HepG2 (cell line): Measurements from ENCODE around the gene TEAD1. TPM values are rescaled to one million over a fixed set of nuclear protein-coding genes. Genes with fewer than 3 reads are reported as not detected.

Experiments
- BRCA1 ChIP-seq: sonication (generic); formaldehyde crosslinking; IDR thresholded peaks from 2 replicates; pipeline ENCODE4 v1.4.0; 2020; ENCODE audit warnings: missing genetic modification reagents
- CREM ChIP-seq, 2 experiments: sonication (generic) in 1 of 2; formaldehyde crosslinking in 1 of 2; IDR thresholded peaks; 2 replicates each; pipeline versions ENCODE4 v1.4.0 to v1.6.1; 2016 to 2020; ENCODE audit warnings: antibody characterized with exemption in 1 of 2, mild to moderate bottlenecking in 1 of 2, missing genetic modification reagents in 1 of 2
- GPBP1L1 ChIP-seq: sonication (generic); formaldehyde crosslinking; IDR thresholded peaks from 2 replicates; pipeline ENCODE4 v1.5.0; 2020; ENCODE audit warnings: mild to moderate bottlenecking, missing genetic modification reagents
- KDM4B ChIP-seq: sonication (generic); formaldehyde crosslinking; IDR thresholded peaks from 2 replicates; pipeline ENCODE4 v1.4.0; 2020; ENCODE audit warnings: missing genetic modification reagents
- KDM6A ChIP-seq: IDR thresholded peaks from 2 replicates; pipeline ENCODE4 v1.6.1; 2016; ENCODE audit warnings: low read depth
- PAWR ChIP-seq: sonication (generic); formaldehyde crosslinking; IDR thresholded peaks from 2 replicates; pipeline ENCODE4 v1.4.0; 2020; ENCODE audit warnings: missing genetic modification reagents, mild to moderate bottlenecking, borderline replicate concordance
- RARG ChIP-seq: sonication (generic); formaldehyde crosslinking; IDR thresholded peaks from 2 replicates; pipeline ENCODE4 v1.4.0; 2020; ENCODE audit warnings: low read depth, mild to moderate bottlenecking, missing genetic modification reagents
- RXRA ChIP-seq: sonication (generic); formaldehyde crosslinking; IDR thresholded peaks from 2 replicates; pipeline ENCODE4 v1.5.1; 2020; ENCODE audit warnings: missing genetic modification reagents
- SMAD9 ChIP-seq: sonication (generic); formaldehyde crosslinking; IDR thresholded peaks from 2 replicates; pipeline ENCODE4 v1.5.1; 2020; ENCODE audit warnings: mild to moderate bottlenecking, missing genetic modification reagents
- TEAD2 ChIP-seq: sonication (generic); formaldehyde crosslinking; IDR thresholded peaks from 2 replicates; pipeline ENCODE4 v1.9.0; 2021; ENCODE audit warnings: missing genetic modification reagents
- TGIF2 ChIP-seq: IDR thresholded peaks from 2 replicates; pipeline ENCODE4 v1.6.1; 2016; ENCODE audit warnings: control low read depth, missing compliant biosample characterization
- ZBTB49 ChIP-seq: sonication (generic); formaldehyde crosslinking; IDR thresholded peaks from 2 replicates; pipeline ENCODE4 v1.4.0; 2020; ENCODE audit warnings: missing genetic modification reagents, borderline replicate concordance
- ZFP91 ChIP-seq: sonication (generic); formaldehyde crosslinking; IDR thresholded peaks from 2 replicates; pipeline ENCODE4 v1.9.0; 2022; ENCODE audit warnings: missing genetic modification reagents, mild to moderate bottlenecking, borderline replicate concordance
- ZNF362 ChIP-seq: sonication (generic); formaldehyde crosslinking; IDR thresholded peaks from 2 replicates; pipeline ENCODE4 v1.4.0; 2020; ENCODE audit warnings: missing genetic modification reagents, mild to moderate bottlenecking, borderline replicate concordance
- ZNF710 ChIP-seq: sonication (generic); formaldehyde crosslinking; IDR thresholded peaks from 2 replicates; pipeline ENCODE4 v1.5.0; 2020; ENCODE audit warnings: mild to moderate bottlenecking, missing genetic modification reagents, borderline replicate concordance
- ZNF746 ChIP-seq: sonication (generic); formaldehyde crosslinking; IDR thresholded peaks from 2 replicates; pipeline ENCODE4 v1.8.0; 2022; ENCODE audit warnings: mild to moderate bottlenecking, missing genetic modification reagents
- ZUFSP ChIP-seq: sonication (generic); formaldehyde crosslinking; IDR thresholded peaks from 2 replicates; pipeline ENCODE4 v1.9.0; 2021; ENCODE audit warnings: missing genetic modification reagents, mild to moderate bottlenecking, borderline replicate concordance
- polyA plus RNA-seq, 8 experiments: library from polyadenylated mRNA; depleted of rRNA in 3 of 8; stranded (reverse) in 7 of 8; unstranded in 1 of 8; fragments of >200 nt; fragmentation: Illumina TruSeq in 4 of 8; extraction: Trizol in 4 of 8; gene quantifications; 2 replicates each; pipeline versions ENCODE4 v1.2.1 to v1.2.3, GENCODE V29; 2011 to 2016; ENCODE audit warnings: low read depth in 4 of 8, missing spikeins in 1 of 8, mixed read lengths in 1 of 8; ENCODE audit not compliant: insufficient read depth in 1 of 8
- total RNA-seq, 5 experiments: library from RNA; depleted of rRNA; stranded (reverse); fragments of >200 nt; fragmentation: Illumina TruSeq; extraction: Trizol; gene quantifications; 2 replicates each; pipeline ENCODE4 v1.2.3, GENCODE V29; 2016; ENCODE audit warnings: low read depth in 1 of 5

Gene TEAD1
- total and polyA plus RNA-seq, 2 of the 13 experiments (the other 11 are each of a cell fraction or from before 2014, with no cell fraction given): 20.1 to 30.5 TPM

- no peak for TF ChIP-seq ZBTB49 (CRISPR knock-in tag)
- no peak for TF ChIP-seq ZUFSP (CRISPR knock-in tag)
- TF ChIP-seq GPBP1L1 (CRISPR knock-in tag): no peak
- TF ChIP-seq RXRA (CRISPR knock-in tag): no peak
- TF ChIP-seq TGIF2 (CRISPR knock-in tag): no peak
- TF ChIP-seq ZNF362 (CRISPR knock-in tag): no peak
- no peak for TF ChIP-seq KDM6A (CRISPR knock-in tag)
- TF ChIP-seq SMAD9: no peak
- no peak for TF ChIP-seq ZNF746 (CRISPR knock-in tag)
- no peak for TF ChIP-seq RARG (CRISPR knock-in tag)
- TF ChIP-seq BRCA1 (CRISPR knock-in tag): no peak
- TF ChIP-seq CREM (IDR thresholded peaks at IDR 0.05): no peak
- no peak for TF ChIP-seq CREM (CRISPR knock-in tag; IDR thresholded peaks at IDR 0.05)
- no peak for TF ChIP-seq PAWR
- no peak for TF ChIP-seq KDM4B (CRISPR knock-in tag)
- no peak for TF ChIP-seq ZNF710 (CRISPR knock-in tag)
- no peak for TF ChIP-seq ZFP91
- TF ChIP-seq TEAD2 (CRISPR knock-in tag): no peak
These were observed 82.6 kb downstream of the TEAD1 start (continued) for GRCh38 chr11:12756867-12757266.
